DMS153 treated with DMSO at 0.1 percent for 48 hours (cell line): ENCODE results near the gene PRM2.

Experiments used
- DNase-seq: peaks from one replicate; lab custom pipeline; 2025; ENCODE audit not compliant: unreplicated experiment; lab: John Stamatoyannopoulos, UW

Gene PRM2

DNA sequence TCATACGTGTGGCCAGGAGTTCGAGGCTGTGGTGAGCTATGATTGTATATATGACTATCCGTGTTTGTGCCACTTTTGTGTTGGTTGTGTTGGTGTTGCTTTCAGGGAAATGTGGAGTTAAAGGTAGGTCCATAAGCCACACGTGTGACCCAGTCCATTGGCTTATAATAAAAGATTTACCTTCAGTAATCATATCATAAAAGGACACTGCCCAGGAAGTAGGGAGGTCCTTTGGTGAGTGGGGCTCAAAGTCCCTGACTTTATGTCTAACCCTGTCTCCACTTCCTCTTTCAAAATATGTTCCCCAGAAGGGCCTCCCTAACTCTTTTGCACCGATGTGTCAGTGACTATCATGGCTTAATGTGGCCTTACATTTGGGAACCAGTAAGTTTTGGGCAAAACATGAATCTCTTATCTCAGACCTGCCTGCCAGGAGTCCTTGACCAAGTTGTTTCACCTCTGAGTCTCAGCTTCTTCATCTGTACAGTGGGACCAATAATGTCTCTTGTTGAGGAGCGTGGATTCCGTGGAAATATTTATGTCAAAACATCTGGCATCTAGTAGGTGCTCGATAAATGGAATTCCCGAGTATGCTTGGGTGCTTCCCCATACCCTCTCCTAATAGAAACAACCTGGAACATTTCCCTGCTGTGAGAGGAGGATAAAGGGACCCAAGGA is 12.0 kb downstream of the PRM2 start:
- no peak for DNase-seq

DNA sequence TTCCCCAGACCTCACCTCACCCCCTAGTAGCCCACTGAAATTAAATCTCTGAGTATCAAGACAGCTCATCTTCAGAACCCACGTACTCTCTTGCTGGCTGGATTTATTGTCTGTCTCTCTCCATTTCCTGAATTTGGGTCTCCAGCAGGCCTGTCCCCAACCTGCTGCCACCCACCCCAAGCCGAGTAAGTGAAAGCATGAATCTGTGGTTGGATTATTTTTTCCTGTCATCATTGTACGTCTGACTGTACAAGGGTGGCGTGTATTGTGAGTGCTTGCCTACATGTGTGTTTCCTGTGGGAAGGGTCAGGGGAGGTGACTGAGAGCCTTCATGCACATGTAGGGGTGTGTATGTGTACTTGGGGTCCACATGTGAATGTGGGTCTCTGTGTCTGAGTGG is 12.5 kb downstream of the PRM2 start:
- no peak for DNase-seq

GRCh38 chr16:11262915-11263314 is 13.4 kb downstream of the PRM2 start:
- no peak for DNase-seq

GRCh38 chr16:11260596-11260966 is 15.7 kb downstream of the PRM2 start:
- no peak for DNase-seq

DNA sequence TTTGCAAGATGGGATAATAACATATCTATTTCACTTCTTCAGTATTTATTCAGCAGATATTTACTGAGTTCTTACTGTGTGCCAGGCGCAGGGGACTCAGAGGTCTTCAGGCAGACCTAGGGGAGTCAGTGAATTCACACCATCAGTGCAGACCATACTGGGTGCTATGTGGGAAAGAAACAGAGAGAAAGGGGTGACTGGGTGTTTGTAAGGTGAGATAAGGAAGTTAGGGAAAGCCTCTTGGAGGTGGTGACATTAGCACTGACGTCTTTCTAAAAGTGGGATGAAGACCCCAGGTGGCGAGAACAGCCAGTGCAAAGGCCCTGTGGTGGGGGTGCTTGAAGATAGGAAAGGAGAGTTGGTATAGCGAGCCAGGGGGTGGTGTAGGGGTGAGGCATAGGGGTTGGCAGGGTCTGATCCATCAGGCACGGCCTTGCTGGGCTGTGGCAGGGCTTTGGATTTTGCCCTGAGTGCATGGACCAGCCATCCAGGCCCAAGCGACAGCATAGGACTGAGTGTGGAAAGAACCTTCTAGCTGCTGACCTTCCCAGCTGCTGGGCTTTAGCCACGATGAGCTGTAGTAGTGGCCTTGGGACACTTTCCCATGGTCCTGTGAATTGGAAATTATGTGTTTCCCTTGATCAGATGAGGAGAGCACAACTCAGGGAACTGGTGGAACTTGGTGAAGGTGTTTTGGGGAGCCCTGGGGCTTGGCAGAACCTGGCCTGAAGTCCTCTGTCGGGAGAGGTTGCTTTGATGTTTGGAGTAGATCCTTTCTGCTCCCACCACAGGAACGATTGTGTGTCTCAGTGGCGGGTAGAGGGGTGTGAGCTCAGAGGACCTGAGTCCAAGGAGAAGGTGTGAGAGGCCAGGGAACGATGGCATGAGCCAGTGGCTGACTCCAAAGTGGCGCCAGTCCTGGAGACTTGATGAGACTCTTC is 16.4 kb downstream of the PRM2 start:
- DNase-seq, result no peak

GRCh38 chr16:11258553-11259492 is 17.5 kb downstream of the PRM2 start:
- no peak for DNase-seq

GRCh38 chr16:11257131-11257938 is 18.9 kb downstream of the PRM2 start:
- peak; percentile 76 for DNase-seq

- no peak for DNase-seq
Observed at GRCh38 chr16:11256661-11257130, 19.6 kb downstream of the PRM2 start.

- peak; percentile 39 for DNase-seq
Observed at GRCh38 chr16:11255737-11256660, 20.3 kb downstream of the PRM2 start, which contains the start of gene SOCS1. Gene SOCS1 (minus strand): TSS chr16:11256204. CDS start chr16:11255478, 726 bp downstream.

- DNase-seq, result no peak
Observed at GRCh38 chr16:11254913-11255736, 21.2 kb downstream of the PRM2 start.

DNA sequence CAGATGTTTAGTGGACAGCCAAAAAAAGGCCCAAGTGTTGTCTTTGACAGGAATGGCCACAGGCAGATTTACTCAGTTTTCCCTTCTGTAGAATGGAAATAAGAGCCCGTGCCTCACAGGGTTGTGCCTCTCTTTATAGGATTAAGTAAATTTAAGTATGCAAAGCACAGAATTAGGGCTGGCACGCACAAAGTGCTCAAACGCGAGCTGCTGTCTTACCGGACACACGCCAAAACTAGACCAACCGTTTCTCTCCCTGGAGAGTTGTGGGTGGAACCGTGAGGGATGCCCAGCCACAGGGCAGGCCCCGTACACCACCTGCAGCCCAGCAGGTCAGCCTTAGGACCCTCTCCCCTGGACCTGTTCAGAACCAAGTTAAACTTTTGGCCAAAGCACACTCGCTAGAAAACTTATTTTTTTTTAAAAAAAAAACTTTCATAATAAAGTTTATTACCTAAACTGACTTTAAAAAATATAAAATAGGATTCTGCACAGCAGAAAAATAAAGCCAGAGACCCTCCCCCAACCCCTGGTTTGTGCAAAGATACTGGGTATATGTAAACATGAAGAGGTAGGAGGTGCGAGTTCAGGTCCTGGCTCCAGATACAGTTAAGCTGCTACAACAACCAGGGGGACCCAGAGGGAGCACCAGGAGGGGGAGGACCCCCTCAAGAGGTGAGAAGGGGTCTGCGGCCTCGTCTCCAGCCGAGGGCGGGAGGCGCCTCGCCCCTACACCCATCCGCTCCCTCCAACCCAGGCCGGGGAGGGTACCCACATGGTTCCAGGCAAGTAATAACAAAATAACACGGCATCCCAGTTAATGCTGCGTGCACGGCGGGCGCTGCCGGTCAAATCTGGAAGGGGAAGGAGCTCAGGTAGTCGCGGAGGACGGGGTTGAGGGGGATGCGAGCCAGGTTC is 22.0 kb downstream of the PRM2 start:
- no peak for DNase-seq

DNA sequence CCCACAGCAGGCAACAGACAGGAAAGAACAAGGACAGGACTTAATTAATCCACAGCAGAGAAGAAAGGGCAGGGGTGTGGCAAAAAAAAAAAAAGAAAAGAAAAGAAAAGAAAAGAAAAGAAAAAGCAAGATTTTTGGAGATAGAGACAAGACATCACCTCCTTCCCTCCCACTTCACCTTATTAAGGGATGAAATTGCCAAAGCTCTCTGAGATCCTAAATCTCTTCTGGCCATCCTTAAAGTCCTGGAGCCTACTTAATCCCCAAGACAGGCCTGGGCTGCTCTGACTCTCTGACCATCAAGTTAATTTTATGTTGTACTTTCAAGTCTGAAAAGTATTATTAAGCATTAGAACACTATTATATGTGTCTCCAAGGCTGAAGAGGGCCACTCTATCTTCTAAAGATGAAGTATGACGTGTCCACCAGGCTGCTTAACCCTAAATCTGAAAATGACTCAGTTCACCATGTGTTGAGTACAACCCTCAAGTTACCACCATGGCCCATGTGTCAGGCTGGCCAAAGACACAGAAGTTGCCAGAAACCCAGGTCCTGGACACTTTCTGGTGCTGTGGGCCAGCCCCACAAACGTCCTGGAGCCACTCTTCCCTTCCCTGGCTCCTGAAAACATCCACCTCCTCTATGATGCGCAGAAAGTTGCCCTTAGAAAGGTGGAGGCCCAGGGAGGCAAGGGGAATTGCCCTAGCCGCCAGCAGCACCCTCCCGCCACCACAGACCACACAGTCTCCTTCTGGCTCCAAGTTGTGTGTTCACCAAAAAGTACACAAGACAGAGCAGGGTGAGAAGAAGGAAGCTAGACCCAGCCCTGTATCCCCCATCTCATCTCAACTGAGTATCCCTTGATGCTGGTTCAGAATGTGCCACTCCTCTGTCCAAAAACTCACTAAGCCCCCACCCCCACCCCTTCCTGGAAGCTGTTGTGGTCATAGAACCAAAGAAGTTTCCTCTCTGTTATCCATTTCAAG is 23.0 kb downstream of the PRM2 start:
- no peak for DNase-seq

GRCh38 chr16:11252482-11252931 is 23.8 kb downstream of the PRM2 start:
- DNase-seq, result no peak

- no peak for DNase-seq
Observed at GRCh38 chr16:11251525-11252481, 24.5 kb downstream of the PRM2 start.
